Measurements from ENCODE around the gene CACNB1.

The CACNB1 gene

GRCh38 chr17:39195568-39196160 is 1.8 kb downstream of the CACNB1 start:
- TF ChIP-seq, protein P1, sequence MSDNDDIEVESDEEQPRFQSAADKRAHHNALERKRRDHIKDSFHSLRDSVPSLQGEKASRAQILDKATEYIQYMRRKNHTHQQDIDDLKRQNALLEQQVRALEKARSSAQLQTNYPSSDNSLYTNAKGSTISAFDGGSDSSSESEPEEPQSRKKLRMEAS (IDR thresholded peaks at IDR 0.05; ENCODE audit: low read depth, low read length), result no peak
- no peak for TF ChIP-seq CTCF (IDR thresholded peaks at IDR 0.05; ENCODE audit: low read depth, low read length)
- no peak for TF ChIP-seq POLR2A (IDR thresholded peaks at IDR 0.05; ENCODE audit: extremely low read depth, insufficient read length)
- no peak for TF ChIP-seq MYC (IDR thresholded peaks at IDR 0.05; ENCODE audit: low read depth, low read length)
- no peak for DNase-seq (ENCODE audit: low read depth)
- H3K4me3 ChIP-seq (ENCODE audit: low read depth, low read length), result no peak overlapping the region

- TF ChIP-seq CTCF (IDR thresholded peaks at IDR 0.05; ENCODE audit: low read depth, low read length) (no peak), POLR2A (IDR thresholded peaks at IDR 0.05; ENCODE audit: extremely low read depth, insufficient read length) (no peak), MYC (IDR thresholded peaks at IDR 0.05; ENCODE audit: low read depth, low read length) (no peak)
- TF ChIP-seq, protein P1 (IDR thresholded peaks at IDR 0.05; ENCODE audit: low read depth, low read length), result no peak
- H3K4me3 ChIP-seq (ENCODE audit: low read depth, low read length), result no peak overlapping the region
- DNase-seq (ENCODE audit: low read depth), result no peak
Observed at GRCh38 chr17:39194985-39195524, 2.4 kb downstream of the CACNB1 start.

DNA sequence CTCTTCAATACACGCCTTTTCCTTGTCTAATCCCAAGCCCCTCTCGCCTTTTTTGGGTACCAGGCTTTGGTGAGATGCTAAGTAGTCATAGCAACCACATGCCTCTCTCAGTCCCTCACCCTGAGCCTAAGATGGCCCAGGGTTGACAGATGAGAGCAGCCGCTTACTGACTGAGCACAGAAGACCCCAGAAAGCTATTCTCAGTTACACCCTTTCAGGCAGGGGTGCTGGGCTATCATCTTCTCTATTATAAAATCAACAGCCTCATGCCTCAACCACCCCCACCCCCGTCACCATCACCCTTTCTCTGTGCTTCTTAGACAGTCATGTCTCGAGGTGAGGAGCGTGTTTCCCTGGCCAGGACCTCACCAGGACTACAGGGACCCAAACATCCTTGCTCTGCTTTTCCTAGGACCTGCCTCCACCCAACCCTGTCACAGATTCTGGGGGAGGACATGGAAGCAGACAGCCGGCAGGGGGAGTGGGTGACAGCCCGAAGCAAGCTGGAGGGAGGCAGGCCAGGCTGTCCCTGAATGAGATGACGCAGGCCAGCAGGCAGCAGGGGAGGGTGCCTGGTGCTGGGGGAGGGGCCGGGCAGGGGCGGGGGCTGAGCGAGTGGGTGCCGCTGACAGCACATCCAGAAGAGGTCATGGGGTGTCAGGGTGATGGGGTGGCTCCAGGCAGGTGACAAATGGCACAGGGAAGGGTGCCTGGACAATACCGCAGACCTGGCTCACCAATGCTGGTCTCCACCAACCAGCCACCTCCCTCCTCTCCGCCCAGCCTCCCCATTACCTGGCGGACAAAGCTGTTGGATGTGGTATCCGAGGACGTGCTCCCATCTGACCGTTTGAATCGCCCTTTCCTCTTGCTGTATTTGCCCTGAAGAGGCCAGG is 3.1 kb downstream of the CACNB1 start:
- TF ChIP-seq CTCF (IDR thresholded peaks at IDR 0.05; ENCODE audit: low read depth, low read length) (peak; percentile 25), MYC (IDR thresholded peaks at IDR 0.05; ENCODE audit: low read depth, low read length) (no peak), POLR2A (IDR thresholded peaks at IDR 0.05; ENCODE audit: extremely low read depth, insufficient read length) (no peak)
- TF ChIP-seq, protein P1 (IDR thresholded peaks at IDR 0.05; ENCODE audit: low read depth, low read length), result no peak
- H3K4me3 ChIP-seq (ENCODE audit: low read depth, low read length), result no peak overlapping the region
- DNase-seq (ENCODE audit: low read depth), result peak; percentile 62

- H3K4me3 ChIP-seq (ENCODE audit: low read depth, low read length), result no peak overlapping the region
- TF ChIP-seq CTCF (IDR thresholded peaks at IDR 0.05; ENCODE audit: low read depth, low read length) (no peak), POLR2A (IDR thresholded peaks at IDR 0.05; ENCODE audit: extremely low read depth, insufficient read length) (no peak)
- TF ChIP-seq, protein P1 (IDR thresholded peaks at IDR 0.05; ENCODE audit: low read depth, low read length), result no peak
- DNase-seq (ENCODE audit: low read depth), result peak; percentile 71
Observed at GRCh38 chr17:39193346-39193745, 4.1 kb downstream of the CACNB1 start.

- TF ChIP-seq, protein P1 (IDR thresholded peaks at IDR 0.05; ENCODE audit: low read depth, low read length), result no peak
- TF ChIP-seq MYC (IDR thresholded peaks at IDR 0.05; ENCODE audit: low read depth, low read length), result no peak
- no peak for TF ChIP-seq CTCF (IDR thresholded peaks at IDR 0.05; ENCODE audit: low read depth, low read length)
- no peak for TF ChIP-seq POLR2A (IDR thresholded peaks at IDR 0.05; ENCODE audit: extremely low read depth, insufficient read length)
- H3K4me3 ChIP-seq (ENCODE audit: low read depth, low read length), result no peak overlapping the region
- DNase-seq (ENCODE audit: low read depth), result no peak
Observed at GRCh38 chr17:39192901-39193300, 4.6 kb downstream of the CACNB1 start.

All from NB4 (cell line).